K562 (cell line): Measurements from ENCODE around the gene KIF5A. TPM values are rescaled to one million over a fixed set of nuclear protein-coding genes. Genes with fewer than 3 reads are reported as not detected.
A peak's percentile ranks its signal among the peaks of the same experiment; 100 is the strongest.

Experiments used
- ATAC-seq: fragments of 200-7000 bp; cut with Tn5 transposase; 3 replicates; pipeline ENCODE4 v1.9.1; 2020; ENCODE audit warnings: moderate library complexity
- BruUV-seq: library from RNA; stranded (reverse); fragments of 400-500 nt; replicated peaks from 2 replicates; lab custom pipeline; 2021; lab: Mats Ljungman, UMichigan
- CTCF ChIA-PET: fragments of 300-600 bp; formaldehyde crosslinking; extraction: SDS; loops from one replicate; lab custom pipeline; 2021; ENCODE audit warnings: low intra/inter-chr PET ratio; lab: Yijun Ruan, JAX
- POLR2A ChIA-PET: fragments of 300-600, 350-650 bp; sonication (Branson Sonifier 250); formaldehyde crosslinking; extraction: SDS; loops from one replicate; lab custom pipeline; 2021; ENCODE audit warnings: antibody characterized with exemption, inconsistent platforms; lab: Yijun Ruan, JAX
- DNase-seq, 4 experiments: peaks; one replicate each; pipeline versions ENCODE4 v3.0.0 to v3.0.0-alpha.2; 2011 to 2018; ENCODE audit warnings: low spot score in 3 of 4, mixed read lengths in 3 of 4; ENCODE audit errors: extremely low read depth in 1 of 4
- FAIRE-seq: peaks from 2 replicates; lab custom pipeline; 2011; peaks lifted over from hg19 to GRCh38; lab: Jason Lieb, UNC
- H2AFZ ChIP-seq: 2 replicates; pipeline ENCODE4 v1.6.0; 2011; ENCODE audit warnings: low read depth, low read length, control low read depth, inconsistent platforms
- H3K27ac ChIP-seq: fragments of 200-600 bp; 3 replicates; pipeline ENCODE4 v1.8.0; 2011; ENCODE audit warnings: low read depth, mild to moderate bottlenecking, control low read depth, inconsistent platforms, low read length, moderate library complexity, mixed read lengths; ENCODE audit errors: extremely low read depth
- H3K27me3 ChIP-seq, 2 experiments: fragments of 300-600 bp in 1 of 2; 2 replicates in 1 of 2; 3 replicates in 1 of 2; pipeline versions ENCODE4 v1.6.0 to v1.8.0; 2011; ENCODE audit warnings: inconsistent platforms in 2 of 2, low read length in 2 of 2, mild to moderate bottlenecking in 1 of 2, mixed read lengths in 1 of 2, moderate library complexity in 1 of 2; ENCODE audit not compliant: control insufficient read depth in 2 of 2, insufficient read depth in 2 of 2
- H3K36me3 ChIP-seq: fragments of 300-600 bp; 3 replicates; pipeline ENCODE4 v1.8.0; 2011; ENCODE audit warnings: mild to moderate bottlenecking, low read length, inconsistent platforms; ENCODE audit not compliant: control insufficient read depth, insufficient read depth
- H3K4me1 ChIP-seq, 2 experiments: fragments of 200-600 bp in 1 of 2; replicated peaks in 1 of 2; 2 replicates in 1 of 2; 3 replicates in 1 of 2; pipeline versions ENCODE4 v1.5.1 to v1.8.0; 2011; ENCODE audit warnings: inconsistent platforms in 2 of 2, low read length in 2 of 2, mild to moderate bottlenecking in 1 of 2, mixed read lengths in 1 of 2, moderate library complexity in 1 of 2; ENCODE audit not compliant: control insufficient read depth in 2 of 2, insufficient read depth in 2 of 2
- H3K4me2 ChIP-seq: 2 replicates; pipeline ENCODE4 v1.6.1; 2011; ENCODE audit warnings: low read length, control low read depth, inconsistent platforms, mixed read lengths; ENCODE audit not compliant: insufficient read depth
- H3K4me3 ChIP-seq: fragments of 200-600 bp; sonication (generic), shearing (Covaris generic); 2 replicates; pipeline ENCODE4 v1.5.1; 2016; ENCODE audit warnings: control low read depth, inconsistent platforms
- H3K79me2 ChIP-seq: fragments of 200-600 bp; 3 replicates; pipeline ENCODE4 v1.8.0; 2011; ENCODE audit warnings: low read length, inconsistent platforms; ENCODE audit not compliant: control insufficient read depth, insufficient read depth
- H3K9ac ChIP-seq, 2 experiments: 2 replicates each; pipeline versions ENCODE4 v1.6.0 to v1.6.1; 2011; ENCODE audit warnings: low read depth in 2 of 2, low read length in 2 of 2, control low read depth in 1 of 2, inconsistent platforms in 1 of 2, mild to moderate bottlenecking in 1 of 2, mixed read lengths in 1 of 2; ENCODE audit not compliant: insufficient read depth in 1 of 2
- H3K9me1 ChIP-seq: one replicate; pipeline ENCODE4 v1.6.0; 2011; ENCODE audit warnings: inconsistent platforms, mild to moderate bottlenecking, low read length, moderate library complexity; ENCODE audit not compliant: control insufficient read depth, insufficient read depth
- H3K9me3 ChIP-seq: replicated peaks from 2 replicates; pipeline ENCODE4 v1.5.1; 2011; ENCODE audit warnings: low read depth, low read length, inconsistent platforms; ENCODE audit not compliant: control insufficient read depth, insufficient read depth
- H4K20me1 ChIP-seq: replicated peaks from 2 replicates; pipeline ENCODE4 v1.6.1; 2011; ENCODE audit warnings: low read length, inconsistent platforms, mixed read lengths; ENCODE audit not compliant: control insufficient read depth, insufficient read depth
- CBFA2T3 ChIP-seq: fragments of 450-650 bp; IDR thresholded peaks from 2 replicates; pipeline ENCODE4 v1.6.1; 2017
- CCNT2 ChIP-seq: IDR thresholded peaks from 2 replicates; pipeline ENCODE4 v1.6.1; 2011; ENCODE audit warnings: borderline replicate concordance, low read depth, mild to moderate bottlenecking, moderate library complexity, mixed read lengths, low read length; ENCODE audit not compliant: insufficient read length; ENCODE audit errors: extremely low read depth
- GTF2A2 ChIP-seq: IDR thresholded peaks from 2 replicates; pipeline ENCODE4 v1.6.1; 2016; ENCODE audit warnings: mild to moderate bottlenecking, missing genetic modification characterization, missing compliant biosample characterization
- HNRNPH1 ChIP-seq: fragments of 200-400 bp; formaldehyde crosslinking; optimal IDR thresholded peaks from 2 replicates; pipeline ENCODE3; 2017; ENCODE audit warnings: low read depth, mild to moderate bottlenecking, low read length, moderate library complexity
- L3MBTL2 ChIP-seq: fragments of 450-650 bp; IDR thresholded peaks from 2 replicates; pipeline ENCODE4 v1.6.1; 2016; ENCODE audit warnings: mild to moderate bottlenecking, moderate library complexity
- PHF20 ChIP-seq: fragments of 450-650 bp; IDR thresholded peaks from 2 replicates; pipeline ENCODE4 v1.6.1; 2018; ENCODE audit not compliant: partially characterized antibody
- ZNF384 ChIP-seq: IDR thresholded peaks from 2 replicates; pipeline ENCODE4 v1.6.1; 2012; ENCODE audit warnings: low read depth, low read length, improper control_type of control experiment
- ZNF57 ChIP-seq: fragments of 450-650 bp; formaldehyde crosslinking; IDR thresholded peaks from 2 replicates; pipeline ENCODE4 v1.4.0; 2020; ENCODE audit warnings: mild to moderate bottlenecking, moderate library complexity
- WGBS: fragments of 100-300 bp; shearing (Covaris generic); methylation state at CpG from one replicate; pipeline ENCODE4 v1.1.6; 2016; ENCODE audit warnings: low coverage, mixed read lengths; ENCODE audit not compliant: insufficient coverage; ENCODE audit errors: missing lambda C conversion rate; 5-methylcytosine and 5-hydroxymethylcytosine counted together
- in situ Hi-C: fragments of 300-500 bp; cut with MboI; formaldehyde crosslinking; loops from 4 replicates; pipeline ENCODE4 v1.15.0; 2018; ENCODE audit warnings: inconsistent platforms, mixed read lengths
- intact Hi-C: fragments of 100-400 bp; cut with micrococcal nuclease; formaldehyde crosslinking; loops from 2 replicates; pipeline ENCODE4 v1.14.2; 2022
- polyA plus RNA-seq, 8 experiments: library from polyadenylated mRNA; depleted of rRNA in 4 of 8; stranded (reverse) in 5 of 8; unstranded in 3 of 8; fragments of >200 nt; fragmentation: Nextera tagmentation in 2 of 8; fragmentation: Illumina TruSeq in 1 of 8; extraction: Ambion mirVana in 2 of 8; extraction: Trizol in 1 of 8; gene quantifications; 2 replicates each; pipeline versions ENCODE4 v1.2.1 to v1.2.3, GENCODE V29; 2011 to 2014; ENCODE audit warnings: inconsistent platforms in 1 of 8, missing spikeins in 1 of 8
- total RNA-seq, 7 experiments: library from RNA; depleted of rRNA in 6 of 7; stranded (reverse); fragments of >200 nt in 6 of 7; fragmentation: Illumina TruSeq in 2 of 7; extraction: Trizol in 2 of 7; gene quantifications; 2 replicates each; pipeline versions ENCODE4 v1.2.1 to v1.2.3, GENCODE V29; 2011 to 2021; ENCODE audit warnings: low replicate concordance in 1 of 7
- TF ChIP-seq, protein P1 (sequence below): fragments of 450-650 bp; IDR thresholded peaks from 2 replicates; pipeline ENCODE4 v1.6.1; 2018; ENCODE audit not compliant: partially characterized antibody
- TF ChIP-seq, protein P2 (sequence below), 2 experiments: IDR thresholded peaks; 2 replicates each; pipeline ENCODE4 v1.6.1; 2011; ENCODE audit warnings: borderline replicate concordance in 1 of 2, control low read depth in 1 of 2, low read depth in 1 of 2, low read length in 1 of 2, mild to moderate bottlenecking in 1 of 2, mixed read lengths in 1 of 2, moderate library complexity in 1 of 2; ENCODE audit not compliant: insufficient read depth in 1 of 2, insufficient read length in 1 of 2, poor library complexity in 1 of 2, severe bottlenecking in 1 of 2; ENCODE audit errors: extremely low read depth in 1 of 2
- TF ChIP-seq, protein P3 (sequence below): fragments of 200-800 bp; sonication (Bioruptor generic); IDR thresholded peaks from 2 replicates; pipeline ENCODE4 v1.6.1; 2017; ENCODE audit warnings: missing genetic modification characterization, missing compliant biosample characterization
- TF ChIP-seq, protein P4 (sequence below): sonication (generic); formaldehyde crosslinking; IDR thresholded peaks from 2 replicates; pipeline ENCODE4 v1.8.0; 2022; ENCODE audit warnings: missing genetic modification reagents, mild to moderate bottlenecking, moderate library complexity, borderline replicate concordance

Gene KIF5A
- total and polyA plus RNA-seq, 9 of the 15 experiments (the other 6 are each of a cell fraction or from before 2014, with no cell fraction given): 3.4 to 17.7 (median 8.0) TPM

DNA sequence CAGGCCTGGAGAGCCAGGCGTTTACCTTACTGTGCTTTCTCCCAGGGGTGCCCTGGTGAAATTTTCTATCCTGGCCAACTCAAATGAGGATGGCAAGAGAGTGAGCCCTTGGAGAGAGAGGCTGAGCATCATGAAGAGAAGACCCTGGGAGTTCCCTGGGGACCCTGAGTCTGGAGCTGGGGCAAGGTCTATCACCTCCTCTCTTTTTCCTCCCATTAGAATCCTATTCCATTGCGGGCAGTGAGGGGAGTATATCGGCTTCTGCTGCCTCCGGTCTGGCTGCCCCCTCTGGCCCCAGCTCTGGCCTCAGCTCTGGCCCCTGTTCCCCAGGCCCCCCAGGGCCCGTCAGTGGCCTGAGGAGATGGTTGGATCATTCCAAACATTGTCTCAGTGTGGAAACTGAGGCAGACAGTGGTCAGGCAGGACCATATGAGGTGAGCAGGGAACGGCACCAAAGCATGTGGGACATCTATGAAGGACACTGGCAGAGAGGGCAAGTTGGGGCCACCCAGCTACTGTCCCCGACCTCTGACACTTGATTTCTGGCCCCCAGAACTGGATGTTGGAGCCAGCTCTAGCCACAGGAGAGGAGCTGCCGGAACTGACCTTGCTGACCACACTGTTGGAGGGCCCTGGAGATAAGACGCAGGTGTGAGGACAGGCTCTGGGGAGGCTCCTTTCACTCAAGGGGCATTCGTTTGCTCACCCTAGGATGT lies 63.0 kb downstream of the KIF5A start:
- Histone ChIP-seq H3K9ac (peak overlapping the region in 1 of 2 experiments; percentile 83; a peak in 2 of 4 replicates), H3K4me3 (no peak overlapping the region), H3K27ac (no peak overlapping the region; the same call in 2 of the 3 replicates), H3K4me2 (peak overlapping the region; percentile 67), H3K36me3 (peaks cover 16% of the 10 kb centered on the region; the same call in 2 of the 3 replicates), H4K20me1 (no peaks in the 10 kb centered on the region), H3K79me2 (peaks cover 2% of the 10 kb centered on the region; the same call in 2 of the 3 replicates), H3K9me1 (peaks cover 4% of the 10 kb centered on the region), H3K9me3 (no peaks in the 10 kb centered on the region), H3K27me3 (no peaks in the 10 kb centered on the region), H2AFZ (no peak overlapping the region), H3K4me1 (peaks cover 55 to 63% of the 10 kb centered on the region in 2 experiments)
- ChIA-PET CTCF (no interaction called here), POLR2A (interaction anchor here (0.8 to 2.4 kb wide), 7 partner anchors 8 to 94 kb away, joined by 3 to 10 read pairs (median 5); partner anchors contain the start of genes DDIT3 and DTX3)
- 0 out of 3 replicates have a peak, but pooled peaks have one; percentile 3 for ATAC-seq
- peak in 1 of 4 experiments; percentile 43 for DNase-seq
- BruUV-seq: no TSS peak
- WGBS: 45% methylated on average over 7 of the region's 10 CpGs
- FAIRE-seq: peak; percentile 62
- intact Hi-C loops: no loop called here
- in situ Hi-C loops: no loop called here
- TF ChIP-seq ZNF57 (CRISPR knock-in tag): no peak
- no peak for TF ChIP-seq ZNF384
- peak; percentile 36 for TF ChIP-seq CBFA2T3
- TF ChIP-seq L3MBTL2: peak; percentile 49
- TF ChIP-seq HNRNPH1: no peak
- no peak for TF ChIP-seq GTF2A2 (tag)
- TF ChIP-seq, protein P1, sequence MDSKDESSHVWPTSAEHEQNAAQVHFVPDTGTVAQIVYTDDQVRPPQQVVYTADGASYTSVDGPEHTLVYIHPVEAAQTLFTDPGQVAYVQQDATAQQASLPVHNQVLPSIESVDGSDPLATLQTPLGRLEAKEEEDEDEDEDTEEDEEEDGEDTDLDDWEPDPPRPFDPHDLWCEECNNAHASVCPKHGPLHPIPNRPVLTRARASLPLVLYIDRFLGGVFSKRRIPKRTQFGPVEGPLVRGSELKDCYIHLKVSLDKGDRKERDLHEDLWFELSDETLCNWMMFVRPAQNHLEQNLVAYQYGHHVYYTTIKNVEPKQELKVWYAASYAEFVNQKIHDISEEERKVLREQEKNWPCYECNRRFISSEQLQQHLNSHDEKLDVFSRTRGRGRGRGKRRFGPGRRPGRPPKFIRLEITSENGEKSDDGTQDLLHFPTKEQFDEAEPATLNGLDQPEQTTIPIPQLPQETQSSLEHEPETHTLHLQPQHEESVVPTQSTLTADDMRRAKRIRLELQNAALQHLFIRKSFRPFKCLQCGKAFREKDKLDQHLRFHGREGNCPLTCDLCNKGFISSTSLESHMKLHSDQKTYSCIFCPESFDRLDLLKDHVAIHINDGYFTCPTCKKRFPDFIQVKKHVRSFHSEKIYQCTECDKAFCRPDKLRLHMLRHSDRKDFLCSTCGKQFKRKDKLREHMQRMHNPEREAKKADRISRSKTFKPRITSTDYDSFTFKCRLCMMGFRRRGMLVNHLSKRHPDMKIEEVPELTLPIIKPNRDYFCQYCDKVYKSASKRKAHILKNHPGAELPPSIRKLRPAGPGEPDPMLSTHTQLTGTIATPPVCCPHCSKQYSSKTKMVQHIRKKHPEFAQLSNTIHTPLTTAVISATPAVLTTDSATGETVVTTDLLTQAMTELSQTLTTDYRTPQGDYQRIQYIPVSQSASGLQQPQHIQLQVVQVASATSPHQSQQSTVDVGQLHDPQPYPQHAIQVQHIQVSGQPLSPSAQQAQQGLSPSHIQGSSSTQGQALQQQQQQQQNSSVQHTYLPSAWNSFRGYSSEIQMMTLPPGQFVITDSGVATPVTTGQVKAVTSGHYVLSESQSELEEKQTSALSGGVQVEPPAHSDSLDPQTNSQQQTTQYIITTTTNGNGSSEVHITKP: peak; percentile 61
- TF ChIP-seq, protein P2, sequence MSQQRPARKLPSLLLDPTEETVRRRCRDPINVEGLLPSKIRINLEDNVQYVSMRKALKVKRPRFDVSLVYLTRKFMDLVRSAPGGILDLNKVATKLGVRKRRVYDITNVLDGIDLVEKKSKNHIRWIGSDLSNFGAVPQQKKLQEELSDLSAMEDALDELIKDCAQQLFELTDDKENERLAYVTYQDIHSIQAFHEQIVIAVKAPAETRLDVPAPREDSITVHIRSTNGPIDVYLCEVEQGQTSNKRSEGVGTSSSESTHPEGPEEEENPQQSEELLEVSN (IDR thresholded peaks at IDR 0.05; ENCODE audit: borderline replicate concordance in 1 of 2, extremely low read depth in 1 of 2, insufficient read depth in 1 of 2, insufficient read length in 1 of 2, low read depth in 1 of 2, low read length in 1 of 2, poor library complexity in 1 of 2, severe bottlenecking in 1 of 2): peak in 1 of 2 experiments; percentile 52
- TF ChIP-seq, protein P3, sequence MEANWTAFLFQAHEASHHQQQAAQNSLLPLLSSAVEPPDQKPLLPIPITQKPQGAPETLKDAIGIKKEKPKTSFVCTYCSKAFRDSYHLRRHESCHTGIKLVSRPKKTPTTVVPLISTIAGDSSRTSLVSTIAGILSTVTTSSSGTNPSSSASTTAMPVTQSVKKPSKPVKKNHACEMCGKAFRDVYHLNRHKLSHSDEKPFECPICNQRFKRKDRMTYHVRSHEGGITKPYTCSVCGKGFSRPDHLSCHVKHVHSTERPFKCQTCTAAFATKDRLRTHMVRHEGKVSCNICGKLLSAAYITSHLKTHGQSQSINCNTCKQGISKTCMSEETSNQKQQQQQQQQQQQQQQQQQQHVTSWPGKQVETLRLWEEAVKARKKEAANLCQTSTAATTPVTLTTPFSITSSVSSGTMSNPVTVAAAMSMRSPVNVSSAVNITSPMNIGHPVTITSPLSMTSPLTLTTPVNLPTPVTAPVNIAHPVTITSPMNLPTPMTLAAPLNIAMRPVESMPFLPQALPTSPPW (CRISPR knock-in tag): no peak
- TF ChIP-seq, protein P4, sequence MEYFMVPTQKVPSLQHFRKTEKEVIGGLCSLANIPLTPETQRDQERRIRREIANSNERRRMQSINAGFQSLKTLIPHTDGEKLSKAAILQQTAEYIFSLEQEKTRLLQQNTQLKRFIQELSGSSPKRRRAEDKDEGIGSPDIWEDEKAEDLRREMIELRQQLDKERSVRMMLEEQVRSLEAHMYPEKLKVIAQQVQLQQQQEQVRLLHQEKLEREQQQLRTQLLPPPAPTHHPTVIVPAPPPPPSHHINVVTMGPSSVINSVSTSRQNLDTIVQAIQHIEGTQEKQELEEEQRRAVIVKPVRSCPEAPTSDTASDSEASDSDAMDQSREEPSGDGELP (CRISPR knock-in tag): 0 out of 2 replicates have a peak, but pooled peaks have one; percentile 29
- no peak for TF ChIP-seq CCNT2
- TF ChIP-seq PHF20: no peak
